Erythroblast (primary cell): ENCODE data around the gene ARMCX5.

Experiments
- DNase-seq, 2 experiments: peaks; one replicate each; lab custom pipeline; 2025; lab: John Stamatoyannopoulos, UW
- GATA1 ChIP-seq: IDR thresholded peaks from 2 replicates; pipeline ENCODE4 v1.6.1; 2011; ENCODE audit warnings: low read depth, mild to moderate bottlenecking, control low read depth, low read length, moderate library complexity
- POLR2A ChIP-seq: IDR thresholded peaks from 2 replicates; pipeline ENCODE4 v1.6.1; 2011; ENCODE audit warnings: mild to moderate bottlenecking, low read length

The ARMCX5 gene

GRCh38 chrX:102599084-102599950 is at the start of gene ARMCX5:
Gene ARMCX5 (plus strand): TSS chrX:102599515. CDS start chrX:102602142, 2,627 bp downstream.
- peak; percentile 82 to 88 for DNase-seq
- TF ChIP-seq POLR2A (peak; percentile 79), GATA1 (no peak)

- no peak for TF ChIP-seq GATA1
- DNase-seq: no peak
These were observed 40.7 kb upstream of the ARMCX5 start for GRCh38 chrX:102558607-102559006.

DNA sequence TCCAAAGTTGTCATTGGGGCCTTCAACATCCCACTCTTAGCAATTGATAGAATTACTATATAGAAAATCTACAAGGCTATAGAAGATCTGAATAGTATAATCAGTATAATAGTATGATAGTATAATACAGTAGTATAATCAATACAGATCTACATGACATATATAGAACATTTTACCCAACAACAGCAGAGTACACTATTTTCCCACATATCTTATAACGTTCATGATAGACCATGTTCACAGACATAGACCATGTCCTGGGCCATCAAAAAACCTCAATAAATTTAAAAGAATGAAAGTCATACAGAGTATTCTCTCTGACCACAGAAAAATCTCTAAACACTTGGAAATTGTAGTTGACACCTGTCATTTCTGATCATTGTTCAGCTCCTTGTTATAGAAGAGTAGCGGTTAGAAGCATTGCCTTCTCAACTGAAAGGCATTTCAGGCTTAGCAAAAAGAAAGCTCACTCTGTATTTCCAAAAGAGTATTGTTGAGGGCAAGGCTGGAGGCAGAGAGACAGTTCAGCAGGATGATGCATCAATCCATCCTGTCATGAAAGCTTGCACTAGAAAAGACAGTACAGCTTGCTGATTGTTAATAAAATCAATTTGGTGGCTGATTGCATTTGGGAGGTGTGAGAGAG is 38.8 kb upstream of the ARMCX5 start:
- no peak for DNase-seq
- TF ChIP-seq POLR2A (no peak), GATA1 (no peak)

DNA sequence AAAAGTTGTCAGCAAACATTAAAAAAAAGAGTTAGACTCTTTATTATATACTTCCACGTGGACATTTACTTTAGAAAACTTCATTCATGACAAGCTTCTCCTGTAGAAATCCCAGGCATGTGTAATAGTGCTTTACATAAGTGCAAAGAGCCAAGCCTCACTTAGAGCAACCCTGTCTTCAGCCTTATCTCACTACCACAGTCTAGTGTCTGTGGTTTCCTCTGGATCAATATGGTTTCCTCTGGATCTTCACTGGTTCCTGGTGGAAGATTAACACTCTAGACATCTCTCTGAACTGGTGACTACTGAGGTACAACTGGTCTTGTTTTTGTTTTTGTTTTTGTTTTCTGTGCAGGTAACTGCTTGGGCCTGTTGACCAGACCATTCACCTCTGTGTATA is 18.4 kb upstream of the ARMCX5 start:
- no peak for TF ChIP-seq GATA1
- TF ChIP-seq POLR2A: no peak
- no peak for DNase-seq

GRCh38 chrX:102593367-102593766 is 5.9 kb upstream of the ARMCX5 start:
- TF ChIP-seq POLR2A (no peak), GATA1 (no peak)
- no peak for DNase-seq

DNA sequence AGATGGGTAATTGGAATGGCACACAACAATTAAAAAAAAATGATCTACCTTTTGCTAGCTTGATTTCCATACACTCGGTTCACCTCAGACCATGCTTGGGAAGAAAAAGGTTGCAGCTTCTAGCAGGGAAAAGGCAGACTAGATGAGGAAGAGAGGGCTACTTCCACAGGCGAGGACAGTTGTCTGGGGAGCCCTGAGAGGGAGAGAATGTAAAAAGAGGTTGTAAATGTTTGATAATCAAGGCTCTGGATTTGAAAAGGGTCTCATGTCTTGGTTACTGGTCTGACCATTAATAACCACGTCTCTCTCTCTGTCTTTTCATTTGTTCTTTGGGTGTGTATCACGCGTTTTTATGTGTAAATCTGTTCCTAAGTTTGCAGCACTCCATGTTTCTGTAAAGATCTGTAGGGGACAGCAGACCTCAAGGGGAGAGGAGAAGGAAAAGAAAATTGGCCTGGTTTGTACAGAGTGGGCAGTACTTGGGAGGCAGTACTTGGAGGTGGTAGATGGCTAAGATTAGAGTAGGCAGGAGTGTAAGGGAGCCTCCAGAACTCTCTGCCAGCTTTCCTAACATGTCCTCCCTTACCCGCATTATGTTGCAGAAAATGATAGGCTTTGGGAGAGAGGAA is 750 bp downstream of the ARMCX5 start:
- TF ChIP-seq GATA1: no peak
- no peak for TF ChIP-seq POLR2A
- peak; percentile 2 to 7 for DNase-seq

DNA sequence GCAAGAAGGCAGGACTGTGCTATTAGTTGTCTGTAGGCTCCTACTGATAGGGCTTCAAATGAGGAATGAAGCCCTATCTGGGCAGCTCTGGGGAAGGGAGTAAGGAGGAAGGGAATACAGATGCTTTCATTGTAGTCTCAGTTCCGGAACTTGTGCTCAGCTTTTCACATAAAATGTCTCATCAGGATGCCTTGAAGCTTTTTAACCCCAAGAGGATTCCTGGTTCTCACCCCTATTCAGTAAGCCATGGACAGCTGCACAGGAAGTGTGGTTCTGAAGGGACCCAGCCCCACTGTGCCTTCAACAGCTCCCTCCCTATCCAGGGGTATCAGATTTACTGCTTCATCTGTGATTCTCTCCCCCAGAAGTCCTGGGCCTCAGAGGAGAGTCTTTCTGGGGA is 5.0 kb downstream of the ARMCX5 start:
- DNase-seq: no peak
- TF ChIP-seq POLR2A: no peak
- no peak for TF ChIP-seq GATA1

GRCh38 chrX:102606115-102606514 is 6.8 kb downstream of the ARMCX5 start:
- DNase-seq: no peak
- TF ChIP-seq GATA1: no peak
- TF ChIP-seq POLR2A: no peak

DNA sequence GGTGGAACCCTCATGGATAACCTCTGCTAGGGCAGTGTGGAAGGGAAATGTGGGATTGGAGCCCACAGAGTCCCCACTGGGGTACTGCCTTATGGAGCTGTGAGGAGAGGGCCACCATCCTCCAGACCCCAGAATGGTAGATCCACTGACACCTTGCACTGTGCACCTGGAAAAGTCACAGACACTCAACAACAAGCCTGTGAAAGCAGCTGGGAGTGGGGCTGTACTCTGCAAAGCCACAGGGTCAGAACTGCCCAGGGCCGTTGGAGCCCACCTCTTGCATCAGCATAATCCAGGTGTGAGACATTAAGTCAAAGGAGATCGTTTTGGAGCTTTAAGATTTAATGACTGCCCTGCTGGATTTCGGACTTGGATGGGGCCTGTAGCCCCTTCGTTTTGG is 11.6 kb downstream of the ARMCX5 start:
- TF ChIP-seq GATA1 (no peak), POLR2A (no peak)
- DNase-seq: no peak

- TF ChIP-seq POLR2A: no peak
- TF ChIP-seq GATA1: no peak
- DNase-seq: no peak
These were observed 24.8 kb downstream of the ARMCX5 start for GRCh38 chrX:102624105-102624504.

GRCh38 chrX:102627640-102628039 is 28.3 kb downstream of the ARMCX5 start:
- no peak for TF ChIP-seq GATA1
- no peak for TF ChIP-seq POLR2A
- DNase-seq: no peak

GRCh38 chrX:102637561-102637960 is 38.2 kb downstream of the ARMCX5 start:
- TF ChIP-seq POLR2A (no peak), GATA1 (no peak)
- DNase-seq: no peak

GRCh38 chrX:102650903-102651241 is 51.6 kb downstream of the ARMCX5 start:
- TF ChIP-seq POLR2A: no peak
- TF ChIP-seq GATA1: no peak
- peak in 1 of 2 experiments; percentile 41 for DNase-seq
